K562 (cell line): ENCODE results near the gene DAPK1. TPM values are rescaled to one million over a fixed set of nuclear protein-coding genes. Genes with fewer than 3 reads are reported as not detected.

ENCODE experiments used
- ATF1 ChIP-seq, 2 experiments: fragments of 450-650 bp in 1 of 2; IDR thresholded peaks; 2 replicates each; pipeline ENCODE4 v1.6.1; 2016; ENCODE audit warnings: missing compliant biosample characterization in 1 of 2, missing genetic modification characterization in 1 of 2
- DPF2 ChIP-seq: fragments of 450-650 bp; IDR thresholded peaks from 2 replicates; pipeline ENCODE4 v1.6.1; 2016
- ELF4 ChIP-seq: fragments of 450-650 bp; formaldehyde crosslinking; IDR thresholded peaks from 2 replicates; pipeline ENCODE4 v1.4.0; 2022; ENCODE audit warnings: missing genetic modification characterization
- EZH2 ChIP-seq: IDR thresholded peaks from 2 replicates; pipeline ENCODE4 v1.6.1; 2012; ENCODE audit warnings: low read depth, mild to moderate bottlenecking, inconsistent platforms, low read length, borderline replicate concordance
- FOXA1 ChIP-seq: fragments of 450-650 bp; IDR thresholded peaks from 2 replicates; pipeline ENCODE4 v1.6.1; 2016; ENCODE audit warnings: mild to moderate bottlenecking, borderline replicate concordance
- HDGF ChIP-seq: fragments of 450-650 bp; IDR thresholded peaks from 2 replicates; pipeline ENCODE4 v1.6.1; 2016
- ILK ChIP-seq: fragments of 450-650 bp; IDR thresholded peaks from 2 replicates; pipeline ENCODE4 v1.6.1; 2016; ENCODE audit warnings: missing genetic modification characterization, low read depth, mild to moderate bottlenecking, missing compliant biosample characterization, moderate library complexity, borderline replicate concordance
- KAT2B ChIP-seq: IDR thresholded peaks from one replicate; pipeline ENCODE4 v1.6.1; 2012; ENCODE audit warnings: low read depth, mild to moderate bottlenecking, control low read depth, inconsistent platforms, low read length, moderate library complexity
- MXI1 ChIP-seq: IDR thresholded peaks from 2 replicates; pipeline ENCODE4 v1.6.1; 2011; ENCODE audit warnings: low read depth, mild to moderate bottlenecking, improper control_type of control experiment, low read length
- NONO ChIP-seq, 2 experiments: fragments of 200-400 bp in 1 of 2; fragments of 450-650 bp in 1 of 2; formaldehyde crosslinking in 1 of 2; IDR thresholded peaks; 2 replicates each; pipeline ENCODE4 v1.6.1; 2017; ENCODE audit warnings: low read depth in 2 of 2, mild to moderate bottlenecking in 2 of 2, moderate library complexity in 2 of 2, low read length in 1 of 2
- PCBP2 ChIP-seq: fragments of 200-400 bp; formaldehyde crosslinking; IDR thresholded peaks from 2 replicates; pipeline ENCODE4 v1.6.1; 2018; ENCODE audit warnings: low read length, low read depth, mild to moderate bottlenecking, moderate library complexity; ENCODE audit not compliant: poor library complexity, severe bottlenecking
- RBFOX2 ChIP-seq: fragments of 200-400 bp; formaldehyde crosslinking; IDR thresholded peaks from 2 replicates; pipeline ENCODE4 v1.6.1; 2017; ENCODE audit warnings: low read depth, mild to moderate bottlenecking, low read length, moderate library complexity
- SPI1 ChIP-seq: IDR thresholded peaks from 2 replicates; pipeline ENCODE4 v1.6.1; 2011; ENCODE audit warnings: low read depth, low read length, control low read depth, borderline replicate concordance
- SREBF1 ChIP-seq: fragments of 150-350 bp; IDR thresholded peaks from 2 replicates; pipeline ENCODE4 v1.6.1; 2014; ENCODE audit warnings: antibody characterized with exemption, low read depth, low read length, borderline replicate concordance
- TBP ChIP-seq: optimal IDR thresholded peaks from 2 replicates; pipeline ENCODE3; 2011; ENCODE audit warnings: low read depth, low read length, improper control_type of control experiment
- TRIM28 ChIP-seq: fragments of 450-650 bp; IDR thresholded peaks from 2 replicates; pipeline ENCODE4 v1.6.1; 2017
- ZNF212 ChIP-seq: fragments of 450-650 bp; formaldehyde crosslinking; IDR thresholded peaks from 2 replicates; pipeline ENCODE4 v1.4.0; 2020; ENCODE audit warnings: mild to moderate bottlenecking
- ZNF589 ChIP-seq: fragments of 200-800 bp; sonication (Bioruptor generic); IDR thresholded peaks from 2 replicates; pipeline ENCODE4 v1.6.1; 2016; ENCODE audit warnings: low read depth, missing genetic modification characterization, missing compliant biosample characterization
- polyA plus RNA-seq, 8 experiments: library from polyadenylated mRNA; depleted of rRNA in 4 of 8; stranded (reverse) in 5 of 8; unstranded in 3 of 8; fragments of >200 nt; fragmentation: Nextera tagmentation in 2 of 8; fragmentation: Illumina TruSeq in 1 of 8; extraction: Ambion mirVana in 2 of 8; extraction: Trizol in 1 of 8; gene quantifications; 2 replicates each; pipeline versions ENCODE4 v1.2.1 to v1.2.3, GENCODE V29; 2011 to 2014; ENCODE audit warnings: inconsistent platforms in 1 of 8, missing spikeins in 1 of 8
- total RNA-seq, 7 experiments: library from RNA; depleted of rRNA in 6 of 7; stranded (reverse); fragments of >200 nt in 6 of 7; fragmentation: Illumina TruSeq in 2 of 7; extraction: Trizol in 2 of 7; gene quantifications; 2 replicates each; pipeline versions ENCODE4 v1.2.1 to v1.2.3, GENCODE V29; 2011 to 2021; ENCODE audit warnings: low replicate concordance in 1 of 7
- TF ChIP-seq, protein P1 (sequence below): fragments of 450-650 bp; IDR thresholded peaks from 2 replicates; pipeline ENCODE4 v1.6.1; 2016; ENCODE audit warnings: antibody characterized with exemption
- TF ChIP-seq, protein P2 (sequence below), 2 experiments: fragments of 450-650 bp in 1 of 2; sonication (generic) in 1 of 2; formaldehyde crosslinking in 1 of 2; IDR thresholded peaks in 1 of 2; conservative IDR thresholded peaks in 1 of 2; 2 replicates each; pipeline versions ENCODE4 v1.6.1 to v1.8.1; 2016 to 2023; ENCODE audit warnings: mild to moderate bottlenecking in 2 of 2, moderate library complexity in 2 of 2, inconsistent platforms in 1 of 2, missing genetic modification reagents in 1 of 2
- TF ChIP-seq, protein P3 (sequence below): sonication (generic); formaldehyde crosslinking; IDR thresholded peaks from 2 replicates; pipeline ENCODE4 v1.8.0; 2023; ENCODE audit warnings: missing genetic modification reagents, mild to moderate bottlenecking, borderline replicate concordance

Gene DAPK1
- total and polyA plus RNA-seq, 9 of the 15 experiments (the other 6 are each of a cell fraction or from before 2014, with no cell fraction given) = 1.7 to 26.4 (median 15.8) TPM

DNA sequence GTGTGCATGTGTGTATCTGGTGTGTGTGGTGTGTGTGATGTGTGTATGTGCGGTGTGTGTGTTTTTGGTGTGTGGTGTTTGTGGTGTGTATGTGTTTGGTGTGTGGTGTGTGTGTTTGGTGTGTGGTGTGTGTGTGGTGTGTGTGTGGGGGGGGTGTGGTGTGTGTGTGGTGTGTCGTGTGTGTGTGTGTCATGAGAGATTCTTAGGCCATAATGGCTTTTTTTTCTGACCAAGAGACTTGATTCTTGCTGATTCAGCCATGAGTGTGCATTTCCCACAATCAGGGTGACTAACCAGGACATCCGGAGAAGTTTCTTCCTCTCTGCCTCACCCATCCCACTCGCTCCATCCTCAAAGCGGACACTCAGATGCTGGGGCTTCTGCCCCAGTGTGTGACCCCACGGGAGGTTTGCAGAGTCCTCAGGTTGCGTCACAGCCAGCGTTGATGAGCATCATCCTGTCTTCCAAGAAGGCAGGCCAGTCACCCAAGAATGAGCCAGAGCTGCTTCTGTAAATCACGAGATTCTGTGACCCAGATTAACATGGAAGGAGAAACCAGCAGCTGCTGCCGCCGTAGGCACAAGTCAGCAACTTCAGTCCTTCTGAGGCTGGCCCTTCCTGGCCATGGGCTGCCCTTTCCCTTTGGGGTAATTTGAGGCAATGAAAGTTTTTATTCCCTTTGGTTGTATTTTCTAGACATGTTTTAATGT lies 215.8 kb downstream of the DAPK1 start (continued):
- TF ChIP-seq MXI1 (no peak), HDGF (peak; percentile 95), ZNF212 (CRISPR knock-in tag) (no peak), ELF4 (CRISPR knock-in tag) (peak; percentile 61; the same call in 1 of the 2 replicates), EZH2 (no peak), FOXA1 (no peak), NONO (IDR thresholded peaks at IDR 0.05; ENCODE audit: low read depth in 2 of 2, low read length in 1 of 2) (no peak), ZNF589 (CRISPR knock-in tag) (peak; percentile 89; the same call in 1 of the 2 replicates), DPF2 (peak; percentile 98), SPI1 (peak; percentile 49; the same call in 1 of the 2 replicates), TBP (no peak), TRIM28 (peak; percentile 14; the same call in 1 of the 2 replicates), PCBP2 (no peak), ATF1 (CRISPR knock-in tag; IDR thresholded peaks at IDR 0.05) (no peak), ATF1 (tag; IDR thresholded peaks at IDR 0.05) (peak; percentile 85), SREBF1 (no peak), KAT2B (no peak), RBFOX2 (peak; percentile 43; the same call in 1 of the 2 replicates), ILK (tag) (no peak)
- TF ChIP-seq, protein P1, sequence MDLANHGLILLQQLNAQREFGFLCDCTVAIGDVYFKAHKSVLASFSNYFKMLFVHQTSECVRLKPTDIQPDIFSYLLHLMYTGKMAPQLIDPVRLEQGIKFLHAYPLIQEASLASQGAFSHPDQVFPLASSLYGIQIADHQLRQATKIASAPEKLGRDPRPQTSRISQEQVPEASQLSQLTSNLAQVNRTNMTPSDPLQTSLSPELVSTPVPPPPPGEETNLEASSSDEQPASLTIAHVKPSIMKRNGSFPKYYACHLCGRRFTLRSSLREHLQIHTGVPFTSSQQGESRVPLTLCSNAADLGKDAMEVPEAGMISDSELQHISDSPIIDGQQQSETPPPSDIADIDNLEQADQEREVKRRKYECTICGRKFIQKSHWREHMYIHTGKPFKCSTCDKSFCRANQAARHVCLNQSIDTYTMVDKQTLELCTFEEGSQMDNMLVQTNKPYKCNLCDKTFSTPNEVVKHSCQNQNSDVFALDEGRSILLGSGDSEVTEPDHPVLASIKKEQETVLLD = peak; percentile 46
- TF ChIP-seq, protein P2, sequence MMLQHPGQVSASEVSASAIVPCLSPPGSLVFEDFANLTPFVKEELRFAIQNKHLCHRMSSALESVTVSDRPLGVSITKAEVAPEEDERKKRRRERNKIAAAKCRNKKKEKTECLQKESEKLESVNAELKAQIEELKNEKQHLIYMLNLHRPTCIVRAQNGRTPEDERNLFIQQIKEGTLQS (IDR thresholded peaks at IDR 0.05) = peak; percentile 98
- TF ChIP-seq, protein P2 (CRISPR knock-in tag; conservative IDR thresholded peaks at IDR 0.05) = no peak
- TF ChIP-seq, protein P3, sequence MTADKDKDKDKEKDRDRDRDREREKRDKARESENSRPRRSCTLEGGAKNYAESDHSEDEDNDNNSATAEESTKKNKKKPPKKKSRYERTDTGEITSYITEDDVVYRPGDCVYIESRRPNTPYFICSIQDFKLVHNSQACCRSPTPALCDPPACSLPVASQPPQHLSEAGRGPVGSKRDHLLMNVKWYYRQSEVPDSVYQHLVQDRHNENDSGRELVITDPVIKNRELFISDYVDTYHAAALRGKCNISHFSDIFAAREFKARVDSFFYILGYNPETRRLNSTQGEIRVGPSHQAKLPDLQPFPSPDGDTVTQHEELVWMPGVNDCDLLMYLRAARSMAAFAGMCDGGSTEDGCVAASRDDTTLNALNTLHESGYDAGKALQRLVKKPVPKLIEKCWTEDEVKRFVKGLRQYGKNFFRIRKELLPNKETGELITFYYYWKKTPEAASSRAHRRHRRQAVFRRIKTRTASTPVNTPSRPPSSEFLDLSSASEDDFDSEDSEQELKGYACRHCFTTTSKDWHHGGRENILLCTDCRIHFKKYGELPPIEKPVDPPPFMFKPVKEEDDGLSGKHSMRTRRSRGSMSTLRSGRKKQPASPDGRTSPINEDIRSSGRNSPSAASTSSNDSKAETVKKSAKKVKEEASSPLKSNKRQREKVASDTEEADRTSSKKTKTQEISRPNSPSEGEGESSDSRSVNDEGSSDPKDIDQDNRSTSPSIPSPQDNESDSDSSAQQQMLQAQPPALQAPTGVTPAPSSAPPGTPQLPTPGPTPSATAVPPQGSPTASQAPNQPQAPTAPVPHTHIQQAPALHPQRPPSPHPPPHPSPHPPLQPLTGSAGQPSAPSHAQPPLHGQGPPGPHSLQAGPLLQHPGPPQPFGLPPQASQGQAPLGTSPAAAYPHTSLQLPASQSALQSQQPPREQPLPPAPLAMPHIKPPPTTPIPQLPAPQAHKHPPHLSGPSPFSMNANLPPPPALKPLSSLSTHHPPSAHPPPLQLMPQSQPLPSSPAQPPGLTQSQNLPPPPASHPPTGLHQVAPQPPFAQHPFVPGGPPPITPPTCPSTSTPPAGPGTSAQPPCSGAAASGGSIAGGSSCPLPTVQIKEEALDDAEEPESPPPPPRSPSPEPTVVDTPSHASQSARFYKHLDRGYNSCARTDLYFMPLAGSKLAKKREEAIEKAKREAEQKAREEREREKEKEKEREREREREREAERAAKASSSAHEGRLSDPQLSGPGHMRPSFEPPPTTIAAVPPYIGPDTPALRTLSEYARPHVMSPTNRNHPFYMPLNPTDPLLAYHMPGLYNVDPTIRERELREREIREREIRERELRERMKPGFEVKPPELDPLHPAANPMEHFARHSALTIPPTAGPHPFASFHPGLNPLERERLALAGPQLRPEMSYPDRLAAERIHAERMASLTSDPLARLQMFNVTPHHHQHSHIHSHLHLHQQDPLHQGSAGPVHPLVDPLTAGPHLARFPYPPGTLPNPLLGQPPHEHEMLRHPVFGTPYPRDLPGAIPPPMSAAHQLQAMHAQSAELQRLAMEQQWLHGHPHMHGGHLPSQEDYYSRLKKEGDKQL = no peak
